ENCODE measurements around the gene AGPAT3. TPM values are rescaled to one million over a fixed set of nuclear protein-coding genes. Genes with fewer than 3 reads are reported as not detected.

The AGPAT3 gene
- total RNA-seq, 1 donor: 47.4 TPM

GRCh38 chr21:43954896-43955295, 89.9 kb downstream of the AGPAT3 start:
- no peaks in the 10 kb centered on the region for H3K9me3 ChIP-seq (ENCODE audit: low read depth, low read length)
- no peak for TF ChIP-seq CTCF (IDR thresholded peaks at IDR 0.05; ENCODE audit: extremely low read depth, low read depth, low read length)
- no peak overlapping the region for H2AFZ ChIP-seq (ENCODE audit: low read length)
- H3K79me2 ChIP-seq (ENCODE audit: insufficient read depth, low read length): peaks cover 16% of the 10 kb centered on the region
- H3K4me2 ChIP-seq (ENCODE audit: insufficient read depth, low read length): no peak overlapping the region
- no peak overlapping the region for H3K4me3 ChIP-seq (ENCODE audit: insufficient read depth, low read length)
- no peak for DNase-seq (ENCODE audit: insufficient read length, low spot score, missing footprints)
- no peak overlapping the region for H3K27ac ChIP-seq (ENCODE audit: low read depth, low read length)
- no peaks in the 10 kb centered on the region for H3K27me3 ChIP-seq (ENCODE audit: insufficient read depth, low read length)
- H4K20me1 ChIP-seq (ENCODE audit: insufficient read depth, low read length): peaks cover 52% of the 10 kb centered on the region
- H3K4me1 ChIP-seq (ENCODE audit: insufficient read depth, low read length): peaks cover 9% of the 10 kb centered on the region
- H3K36me3 ChIP-seq (ENCODE audit: insufficient read depth, low read length): peaks cover 5% of the 10 kb centered on the region

- Histone ChIP-seq H3K36me3 (ENCODE audit: insufficient read depth, low read length) (peaks cover 13% of the 10 kb centered on the region), H2AFZ (ENCODE audit: low read length) (no peak overlapping the region), H3K4me1 (ENCODE audit: insufficient read depth, low read length) (peaks cover 9% of the 10 kb centered on the region), H3K4me2 (ENCODE audit: insufficient read depth, low read length) (no peak overlapping the region), H3K4me3 (ENCODE audit: insufficient read depth, low read length) (no peak overlapping the region), H3K9me3 (ENCODE audit: low read depth, low read length) (no peaks in the 10 kb centered on the region), H3K79me2 (ENCODE audit: insufficient read depth, low read length) (peaks cover 15% of the 10 kb centered on the region), H3K27ac (ENCODE audit: low read depth, low read length) (no peak overlapping the region), H4K20me1 (ENCODE audit: insufficient read depth, low read length) (peaks cover 53% of the 10 kb centered on the region), H3K27me3 (ENCODE audit: insufficient read depth, low read length) (no peaks in the 10 kb centered on the region)
- no peak for TF ChIP-seq CTCF (IDR thresholded peaks at IDR 0.05; ENCODE audit: extremely low read depth, low read depth, low read length)
- no peak for DNase-seq (ENCODE audit: insufficient read length, low spot score, missing footprints)
These were observed 91.1 kb downstream of the AGPAT3 start for GRCh38 chr21:43956019-43956669.

- H4K20me1 ChIP-seq (ENCODE audit: insufficient read depth, low read length): peaks cover 53% of the 10 kb centered on the region
These were observed 91.6 kb downstream of the AGPAT3 start for GRCh38 chr21:43956670-43957035.

More at GRCh38 chr21:43956670-43957035, 91.6 kb downstream of the AGPAT3 start:
- TF ChIP-seq CTCF (IDR thresholded peaks at IDR 0.05; ENCODE audit: extremely low read depth, low read depth, low read length): no peak
- Histone ChIP-seq H3K4me2 (ENCODE audit: insufficient read depth, low read length) (no peak overlapping the region), H3K27me3 (ENCODE audit: insufficient read depth, low read length) (no peaks in the 10 kb centered on the region), H3K36me3 (ENCODE audit: insufficient read depth, low read length) (peaks cover 18% of the 10 kb centered on the region), H3K79me2 (ENCODE audit: insufficient read depth, low read length) (peaks cover 15% of the 10 kb centered on the region), H2AFZ (ENCODE audit: low read length) (no peak overlapping the region), H3K9me3 (ENCODE audit: low read depth, low read length) (no peaks in the 10 kb centered on the region), H3K4me3 (ENCODE audit: insufficient read depth, low read length) (no peak overlapping the region), H3K4me1 (ENCODE audit: insufficient read depth, low read length) (peaks cover 9% of the 10 kb centered on the region), H3K27ac (ENCODE audit: low read depth, low read length) (no peak overlapping the region)
- no peak for DNase-seq (ENCODE audit: insufficient read length, low spot score, missing footprints)

Data from osteoblast (primary cell).